BLaER1 (cell line): Measurements from ENCODE around the gene POP4.
A peak's percentile ranks its signal among the peaks of the same experiment; 100 is the strongest.

Experiments
- H3K27ac ChIP-seq: shearing (Covaris generic); formaldehyde crosslinking; 2 replicates; pipeline ENCODE4 v1.8.1; 2022
- H3K27me3 ChIP-seq: shearing (Covaris generic); formaldehyde crosslinking; 2 replicates; pipeline ENCODE4 v1.8.1; 2022
- H3K36me3 ChIP-seq: shearing (Covaris generic); formaldehyde crosslinking; 2 replicates; pipeline ENCODE4 v1.8.1; 2022
- H3K4me1 ChIP-seq: shearing (Covaris generic); formaldehyde crosslinking; 2 replicates; pipeline ENCODE4 v1.8.1; 2022
- H3K4me2 ChIP-seq: shearing (Covaris generic); formaldehyde crosslinking; 2 replicates; pipeline ENCODE4 v1.8.1; 2022
- H3K4me3 ChIP-seq: shearing (Covaris generic); formaldehyde crosslinking; 2 replicates; pipeline ENCODE4 v1.8.1; 2022
- H3K9ac ChIP-seq: shearing (Covaris generic); formaldehyde crosslinking; 2 replicates; pipeline ENCODE4 v1.8.1; 2022
- H3K9me3 ChIP-seq: shearing (Covaris generic); formaldehyde crosslinking; 2 replicates; pipeline ENCODE4 v1.8.1; 2022
- H4K20me1 ChIP-seq: shearing (Covaris generic); formaldehyde crosslinking; 2 replicates; pipeline ENCODE4 v1.8.1; 2022
- Cebpa-rat ChIP-seq: shearing (Covaris generic); IDR thresholded peaks from 2 replicates; pipeline ENCODE4 v1.8.1; 2022

Gene POP4

DNA sequence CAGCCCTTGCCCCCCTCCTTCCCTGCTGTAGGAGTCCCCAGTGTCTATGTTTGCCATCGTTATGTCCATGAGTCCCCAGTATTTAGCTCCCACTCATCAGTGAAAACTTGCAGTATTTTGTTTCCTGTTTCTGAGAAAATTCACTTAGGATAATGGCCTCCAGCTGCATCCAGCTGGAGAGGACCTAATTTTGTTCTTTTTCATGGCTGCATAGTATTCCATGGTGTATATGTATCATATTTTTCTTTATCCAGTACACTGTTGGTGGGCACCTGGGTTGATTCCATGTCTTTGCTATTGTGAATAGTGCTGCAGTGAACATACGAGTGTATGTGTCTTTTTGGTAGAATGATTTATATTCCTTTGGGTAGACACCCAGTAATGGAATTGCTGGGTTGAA lies 18.0 kb upstream of the POP4 start:
- TF ChIP-seq Cebpa-rat = no peak
- no peaks in the 10 kb centered on the region for H3K27me3 ChIP-seq

DNA sequence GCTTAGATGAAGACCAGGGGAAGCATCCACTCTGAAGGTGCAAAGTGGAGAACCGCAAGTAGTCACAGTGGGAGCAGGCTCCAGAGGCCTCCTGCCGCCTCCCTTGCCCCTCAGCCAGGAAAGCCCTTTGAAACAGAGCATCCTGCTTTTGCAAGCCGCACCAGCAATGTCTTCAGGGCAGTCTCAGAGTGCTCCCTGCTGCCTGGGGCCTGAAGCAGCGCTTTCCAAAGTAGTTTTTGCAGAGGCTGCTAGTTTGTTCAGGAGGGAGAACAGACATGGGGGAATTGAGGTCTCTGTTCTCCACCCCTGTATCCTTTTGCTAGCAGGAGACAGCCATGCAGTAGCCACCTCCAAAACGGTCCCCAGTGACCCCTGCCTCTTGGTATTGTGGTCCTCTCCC lies 15.8 kb upstream of the POP4 start:
- H3K9ac ChIP-seq = no peak overlapping the region
- no peaks in the 10 kb centered on the region for H4K20me1 ChIP-seq
- H3K9me3 ChIP-seq = peaks cover 17% of the 10 kb centered on the region
- no peaks in the 10 kb centered on the region for H3K4me1 ChIP-seq
- H3K27me3 ChIP-seq = no peaks in the 10 kb centered on the region
- TF ChIP-seq Cebpa-rat = no peak
- H3K4me3 ChIP-seq = no peak overlapping the region
- no peak overlapping the region for H3K27ac ChIP-seq
- no peaks in the 10 kb centered on the region for H3K36me3 ChIP-seq
- H3K4me2 ChIP-seq = no peak overlapping the region

More for the DNA sequence above, 18.0 kb upstream of the POP4 start:
- Histone ChIP-seq H3K4me3 (no peak overlapping the region), H3K9me3 (peaks cover 17% of the 10 kb centered on the region), H3K36me3 (no peaks in the 10 kb centered on the region), H3K9ac (no peak overlapping the region), H3K4me2 (no peak overlapping the region), H3K4me1 (no peaks in the 10 kb centered on the region), H4K20me1 (no peaks in the 10 kb centered on the region), H3K27ac (no peak overlapping the region)

DNA sequence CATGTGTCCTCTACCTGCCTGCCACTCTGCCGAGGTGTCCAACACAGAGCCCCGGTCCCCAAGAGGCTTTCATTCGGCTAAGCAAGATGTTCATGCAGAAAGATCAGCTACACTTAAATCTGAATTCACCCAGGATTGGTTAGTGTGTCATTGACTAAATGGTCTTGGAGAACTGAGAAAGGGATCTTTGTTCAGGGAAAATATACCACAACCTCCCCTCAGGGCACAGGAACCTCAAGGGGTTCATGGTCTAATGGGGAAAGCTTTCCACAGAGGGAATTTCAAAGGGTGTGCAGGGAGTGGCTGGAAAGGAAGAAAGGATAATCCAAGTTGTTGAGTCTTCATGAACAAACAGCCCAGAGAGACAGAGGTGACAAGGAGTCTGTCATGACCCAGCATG lies 14.4 kb upstream of the POP4 start:
- TF ChIP-seq Cebpa-rat = no peak
- H4K20me1 ChIP-seq = no peaks in the 10 kb centered on the region

DNA sequence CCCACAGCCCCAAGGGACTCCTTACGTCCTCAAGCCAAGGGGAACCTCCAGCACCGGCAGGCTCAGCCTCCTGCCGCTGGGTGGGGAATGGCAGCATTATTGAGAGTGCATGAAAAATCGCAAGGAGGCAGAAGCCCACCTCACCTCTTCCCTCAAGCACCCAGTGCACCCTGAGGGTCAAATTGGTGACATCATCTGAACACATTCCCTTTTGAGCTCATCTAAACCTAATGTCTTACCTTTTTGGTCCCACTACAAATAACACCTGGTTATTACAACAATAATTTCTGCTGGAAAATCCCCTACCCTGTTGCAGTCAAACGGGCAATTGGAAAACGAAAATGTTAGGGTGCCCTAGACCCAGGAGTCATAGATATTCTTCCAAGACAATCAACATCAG lies 12.2 kb upstream of the POP4 start:
- H3K27me3 ChIP-seq = no peaks in the 10 kb centered on the region
- H3K4me2 ChIP-seq = no peak overlapping the region
- no peaks in the 10 kb centered on the region for H3K36me3 ChIP-seq
- H3K4me1 ChIP-seq = no peaks in the 10 kb centered on the region
- H3K9me3 ChIP-seq = peaks cover 13% of the 10 kb centered on the region
- no peaks in the 10 kb centered on the region for H4K20me1 ChIP-seq
- no peak overlapping the region for H3K27ac ChIP-seq
- H3K9ac ChIP-seq = no peak overlapping the region
- no peak for TF ChIP-seq Cebpa-rat
- no peak overlapping the region for H3K4me3 ChIP-seq

More for the DNA sequence above, 14.4 kb upstream of the POP4 start:
- no peak overlapping the region for H3K4me2 ChIP-seq
- H3K9ac ChIP-seq = no peak overlapping the region
- no peak overlapping the region for H3K4me3 ChIP-seq
- H3K36me3 ChIP-seq = no peaks in the 10 kb centered on the region
- H3K4me1 ChIP-seq = no peaks in the 10 kb centered on the region
- H3K9me3 ChIP-seq = peaks cover 17% of the 10 kb centered on the region
- H3K27ac ChIP-seq = no peak overlapping the region
- H3K27me3 ChIP-seq = no peaks in the 10 kb centered on the region

DNA sequence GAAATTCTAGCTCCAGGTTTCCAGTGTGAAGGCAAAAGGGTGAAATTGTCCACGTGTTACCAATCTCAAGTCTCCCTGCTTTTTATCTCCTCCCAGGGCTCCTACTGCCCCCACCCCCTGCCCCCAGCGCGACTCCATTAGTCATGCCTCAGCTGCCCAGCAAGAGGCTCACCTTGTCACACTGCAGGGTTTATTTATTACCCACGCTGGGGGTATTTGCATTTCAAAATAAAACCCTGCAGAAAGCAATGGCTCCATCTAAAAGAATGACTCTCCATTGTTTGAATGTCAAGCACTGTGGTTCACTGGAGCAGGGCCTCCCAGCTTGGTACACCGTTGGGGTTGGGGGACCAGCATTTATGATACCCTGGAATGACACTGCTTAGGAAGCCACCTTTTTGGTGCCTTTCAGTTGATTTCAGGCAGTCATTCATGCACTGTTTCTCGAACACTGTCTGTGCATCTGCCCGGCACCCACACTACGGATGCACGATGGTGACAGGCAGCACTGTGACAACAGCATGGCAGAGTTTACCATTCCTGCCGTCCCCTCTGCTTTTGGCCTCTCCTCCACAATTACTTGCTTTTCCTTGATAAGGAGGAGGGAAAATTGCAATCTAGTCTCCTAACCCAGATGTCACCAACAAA lies 9.9 kb upstream of the POP4 start:
- Histone ChIP-seq H3K36me3 (no peaks in the 10 kb centered on the region), H3K9me3 (no peaks in the 10 kb centered on the region), H3K4me3 (no peak overlapping the region), H3K4me2 (no peak overlapping the region), H4K20me1 (no peaks in the 10 kb centered on the region), H3K27me3 (no peaks in the 10 kb centered on the region), H3K9ac (no peak overlapping the region), H3K27ac (no peak overlapping the region), H3K4me1 (no peaks in the 10 kb centered on the region)
- TF ChIP-seq Cebpa-rat = no peak

DNA sequence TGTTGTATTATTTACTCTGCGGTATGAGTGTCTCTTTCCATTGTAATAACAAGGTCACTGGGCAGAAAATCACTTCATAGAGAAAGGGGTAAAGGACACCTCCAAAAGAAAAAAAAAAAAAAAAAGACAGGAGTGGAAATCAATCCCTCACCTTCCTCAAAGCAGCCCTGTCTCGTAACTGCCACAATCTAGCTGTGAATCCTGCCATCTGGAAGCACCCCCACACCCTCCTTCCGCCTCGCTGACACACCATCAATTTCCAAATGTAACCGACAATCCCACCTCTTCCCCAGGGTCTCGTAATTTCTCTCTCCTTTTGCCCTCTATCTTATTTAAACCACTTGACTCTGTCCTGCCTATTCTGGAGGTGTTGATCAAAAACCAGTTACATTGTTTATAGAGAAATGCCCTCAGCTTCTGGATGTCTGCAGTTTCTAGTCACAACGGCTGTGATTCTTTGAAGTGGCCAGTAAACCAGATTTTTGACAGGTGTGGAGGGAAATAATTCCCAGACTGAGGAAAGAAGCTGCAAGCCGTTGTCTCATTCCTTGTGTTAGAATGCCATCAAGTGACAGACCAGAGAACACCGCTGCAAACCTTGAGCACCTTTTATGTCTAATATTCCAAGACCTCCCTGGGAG lies 9.1 kb upstream of the POP4 start:
- Histone ChIP-seq H3K27ac (no peak overlapping the region), H3K36me3 (no peaks in the 10 kb centered on the region), H3K4me3 (no peak overlapping the region), H3K4me1 (no peaks in the 10 kb centered on the region), H3K27me3 (no peaks in the 10 kb centered on the region), H3K9me3 (no peaks in the 10 kb centered on the region), H3K4me2 (no peak overlapping the region), H3K9ac (no peak overlapping the region), H4K20me1 (no peaks in the 10 kb centered on the region)
- no peak for TF ChIP-seq Cebpa-rat

DNA sequence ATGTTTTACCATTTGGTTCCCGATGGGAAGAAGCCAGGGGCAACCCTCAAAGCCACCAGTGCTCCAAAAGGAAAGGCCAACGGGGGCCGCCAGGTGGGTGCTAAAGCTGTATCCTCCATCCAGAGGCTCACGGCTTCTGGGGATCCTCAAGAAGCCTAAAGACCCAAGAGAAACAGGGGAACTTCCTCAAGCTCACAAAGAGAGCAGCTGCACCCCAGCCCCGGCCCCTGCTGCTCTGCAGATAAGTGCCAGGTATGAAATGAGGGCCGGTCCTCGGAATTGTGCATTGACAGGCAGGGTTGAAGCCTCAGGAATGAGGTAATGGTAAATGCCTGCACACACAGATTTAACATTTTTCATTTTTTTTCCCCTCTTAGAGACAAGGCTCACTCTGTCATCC lies 8.0 kb upstream of the POP4 start:
- Histone ChIP-seq H3K27me3 (no peaks in the 10 kb centered on the region), H3K36me3 (no peaks in the 10 kb centered on the region), H3K9ac (no peak overlapping the region), H3K4me2 (no peak overlapping the region), H3K27ac (no peak overlapping the region), H3K4me3 (no peak overlapping the region), H3K9me3 (no peaks in the 10 kb centered on the region), H3K4me1 (no peaks in the 10 kb centered on the region), H4K20me1 (no peaks in the 10 kb centered on the region)
- TF ChIP-seq Cebpa-rat = no peak

DNA sequence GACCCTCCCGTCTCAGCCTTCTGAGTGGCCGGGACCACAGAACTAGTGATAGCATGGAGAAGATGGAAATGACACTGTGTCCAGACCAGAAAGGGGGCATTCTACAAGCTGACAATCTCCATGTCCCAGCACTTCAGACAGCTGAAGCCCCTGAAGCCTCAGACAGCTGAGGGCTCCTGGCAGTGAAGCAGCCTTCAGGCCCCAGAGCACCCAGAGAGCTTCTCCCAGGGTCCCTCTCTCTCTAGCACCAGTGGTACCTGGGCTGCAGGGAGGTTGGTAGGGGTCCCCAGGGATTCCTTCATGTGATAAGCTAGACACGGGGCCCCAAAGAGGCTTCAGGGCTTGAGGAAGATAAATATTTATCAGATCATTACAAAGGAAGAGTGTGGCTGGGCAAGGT lies 7.6 kb upstream of the POP4 start:
- no peak overlapping the region for H3K9ac ChIP-seq
- no peak for TF ChIP-seq Cebpa-rat
- no peak overlapping the region for H3K4me3 ChIP-seq
- H3K36me3 ChIP-seq = no peaks in the 10 kb centered on the region
- no peaks in the 10 kb centered on the region for H3K9me3 ChIP-seq
- no peaks in the 10 kb centered on the region for H3K27me3 ChIP-seq
- no peaks in the 10 kb centered on the region for H4K20me1 ChIP-seq
- no peaks in the 10 kb centered on the region for H3K4me1 ChIP-seq
- H3K27ac ChIP-seq = no peak overlapping the region
- H3K4me2 ChIP-seq = no peak overlapping the region

DNA sequence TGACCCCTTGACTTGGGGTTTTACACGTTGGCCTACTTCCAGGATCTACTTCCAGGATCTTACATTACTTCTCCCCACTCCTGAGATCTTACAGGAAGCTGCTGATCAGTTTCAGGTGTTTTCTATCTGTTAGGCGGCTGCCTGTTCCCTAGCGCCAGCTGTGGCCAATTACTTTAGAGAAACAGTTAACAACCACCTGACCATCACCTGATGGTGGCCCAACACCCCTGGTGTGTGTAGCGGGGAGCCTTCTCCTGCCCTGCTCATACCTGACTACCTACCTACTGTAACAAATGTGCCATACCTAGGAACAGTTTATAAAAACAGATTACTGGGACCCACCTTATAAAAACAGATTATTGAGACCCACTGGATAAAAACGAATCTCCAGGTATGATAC lies 2.8 kb upstream of the POP4 start:
- no peak overlapping the region for H3K27ac ChIP-seq
- no peak overlapping the region for H3K9ac ChIP-seq
- no peak for TF ChIP-seq Cebpa-rat
- 0 out of 2 replicates have a peak, but pooled peaks cover under 1% of the 10 kb centered on the region for H3K36me3 ChIP-seq
- no peak overlapping the region for H3K4me2 ChIP-seq
- H3K9me3 ChIP-seq = no peaks in the 10 kb centered on the region
- H3K27me3 ChIP-seq = no peaks in the 10 kb centered on the region
- H4K20me1 ChIP-seq = no peaks in the 10 kb centered on the region
- H3K4me1 ChIP-seq = peaks cover 18% of the 10 kb centered on the region
- H3K4me3 ChIP-seq = no peak overlapping the region

DNA sequence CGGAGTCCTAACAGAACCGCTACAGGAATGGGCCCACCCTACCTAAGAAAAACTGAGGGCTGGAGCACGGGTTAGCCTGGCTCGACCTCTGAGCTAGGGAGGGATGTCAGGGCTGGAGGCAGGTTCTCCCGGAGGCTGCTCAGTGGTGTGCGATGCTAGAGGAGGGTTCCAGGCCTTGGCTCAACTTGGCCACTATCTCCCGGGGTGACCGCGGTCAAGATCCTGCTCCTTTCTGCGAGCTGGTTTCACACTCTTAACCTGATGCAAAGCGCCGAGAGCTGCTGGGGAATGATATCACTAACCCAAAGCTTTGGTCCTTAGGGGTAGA lies 301 bp downstream of the POP4 start:
- no peak for TF ChIP-seq Cebpa-rat
- Histone ChIP-seq H3K9ac (peak overlapping the region; percentile 87), H3K36me3 (peaks cover 26% of the 10 kb centered on the region), H3K4me1 (peaks cover 40% of the 10 kb centered on the region), H4K20me1 (no peaks in the 10 kb centered on the region), H3K4me2 (peak overlapping the region; percentile 92), H3K4me3 (peak overlapping the region; percentile 88), H3K27ac (peak overlapping the region; percentile 89), H3K27me3 (no peaks in the 10 kb centered on the region), H3K9me3 (no peaks in the 10 kb centered on the region)
